Measurements from ENCODE around the gene SPG7. TPM values are rescaled to one million over a fixed set of nuclear protein-coding genes. Genes with fewer than 3 reads are reported as not detected.

Gene SPG7
- total and polyA plus RNA-seq, 2 donors (not counting 1 experiment from before 2014, with no cell fraction given): 35.1 to 107 TPM

DNA sequence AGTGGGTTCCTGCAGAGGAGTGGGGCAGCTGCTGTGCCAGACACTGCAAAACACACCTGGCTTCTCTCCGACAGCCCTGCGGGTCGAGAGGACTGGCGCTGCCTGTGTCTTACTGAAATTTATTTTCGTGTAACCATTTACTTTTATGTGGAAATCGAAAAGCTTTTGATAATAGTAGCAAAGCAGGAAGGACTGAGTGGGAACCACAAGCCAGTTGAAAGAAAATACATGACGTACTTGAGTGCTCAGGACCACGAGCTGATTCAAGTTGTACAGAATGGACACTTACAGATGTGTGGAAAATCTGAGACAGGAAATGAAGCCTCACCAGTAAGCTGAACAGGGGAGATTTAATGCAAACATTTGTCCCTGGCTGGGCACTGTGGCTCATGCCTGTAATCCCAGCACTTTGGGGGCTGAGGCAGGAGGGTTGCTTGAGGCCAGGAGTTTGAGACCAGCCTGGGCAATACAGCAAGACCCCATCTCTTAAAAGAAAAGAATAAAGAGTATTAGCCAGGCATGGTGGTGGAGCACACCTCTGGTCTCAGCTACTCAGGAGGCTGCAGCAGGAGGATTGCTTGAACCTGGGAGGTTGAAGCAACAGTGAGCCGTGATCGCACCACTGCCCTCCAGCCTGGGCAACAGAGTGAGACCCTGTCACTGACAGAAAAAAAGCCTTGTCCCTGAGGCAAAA, 41.0 kb downstream of the SPG7 start:
- no peak overlapping the region for H2AFZ ChIP-seq (ENCODE audit: low read length)
- H3K79me2 ChIP-seq (ENCODE audit: control insufficient read depth, insufficient read depth, low read length): no peaks in the 10 kb centered on the region
- H3K4me1 ChIP-seq (ENCODE audit: control insufficient read depth, extremely low read depth, insufficient read depth, low read length): no peaks in the 10 kb centered on the region
- peaks cover 27% of the 10 kb centered on the region for H3K36me3 ChIP-seq (ENCODE audit: control insufficient read depth, insufficient read depth, low read length)
- H3K9ac ChIP-seq (ENCODE audit: insufficient read depth, low read length): no peak overlapping the region
- no peak overlapping the region for H3K4me2 ChIP-seq (ENCODE audit: extremely low read depth, insufficient read depth, low read length)
- no peak for TF ChIP-seq EZH2 (IDR thresholded peaks at IDR 0.05; ENCODE audit: low read length, missing control alignments)
- TF ChIP-seq, protein P1, sequence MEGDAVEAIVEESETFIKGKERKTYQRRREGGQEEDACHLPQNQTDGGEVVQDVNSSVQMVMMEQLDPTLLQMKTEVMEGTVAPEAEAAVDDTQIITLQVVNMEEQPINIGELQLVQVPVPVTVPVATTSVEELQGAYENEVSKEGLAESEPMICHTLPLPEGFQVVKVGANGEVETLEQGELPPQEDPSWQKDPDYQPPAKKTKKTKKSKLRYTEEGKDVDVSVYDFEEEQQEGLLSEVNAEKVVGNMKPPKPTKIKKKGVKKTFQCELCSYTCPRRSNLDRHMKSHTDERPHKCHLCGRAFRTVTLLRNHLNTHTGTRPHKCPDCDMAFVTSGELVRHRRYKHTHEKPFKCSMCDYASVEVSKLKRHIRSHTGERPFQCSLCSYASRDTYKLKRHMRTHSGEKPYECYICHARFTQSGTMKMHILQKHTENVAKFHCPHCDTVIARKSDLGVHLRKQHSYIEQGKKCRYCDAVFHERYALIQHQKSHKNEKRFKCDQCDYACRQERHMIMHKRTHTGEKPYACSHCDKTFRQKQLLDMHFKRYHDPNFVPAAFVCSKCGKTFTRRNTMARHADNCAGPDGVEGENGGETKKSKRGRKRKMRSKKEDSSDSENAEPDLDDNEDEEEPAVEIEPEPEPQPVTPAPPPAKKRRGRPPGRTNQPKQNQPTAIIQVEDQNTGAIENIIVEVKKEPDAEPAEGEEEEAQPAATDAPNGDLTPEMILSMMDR (conservative IDR thresholded peaks at IDR 0.05 in 1 of 2, IDR thresholded peaks at IDR 0.05 in 1 of 2; ENCODE audit: low read depth in 1 of 2, low read length in 2 of 2): no peak
- no peak for DNase-seq (ENCODE audit: low read depth in 2 of 2)
- no peak overlapping the region for H3K4me3 ChIP-seq (replicated peaks in 1 of 4; ENCODE audit: control extremely low read depth in 1 of 4, insufficient read depth in 1 of 4, low read depth in 3 of 4, low read length in 4 of 4)
- no peaks in the 10 kb centered on the region for H3K9me3 ChIP-seq (ENCODE audit: control insufficient read depth, insufficient read depth, low read depth, low read length)
- H3K27me3 ChIP-seq (ENCODE audit: control insufficient read depth, insufficient read depth, low read length): no peaks in the 10 kb centered on the region
- H4K20me1 ChIP-seq (ENCODE audit: control insufficient read depth, extremely low read depth, insufficient read depth, low read length): no peaks in the 10 kb centered on the region
- H3K27ac ChIP-seq (ENCODE audit: insufficient read depth, low read length): no peak overlapping the region

DNA sequence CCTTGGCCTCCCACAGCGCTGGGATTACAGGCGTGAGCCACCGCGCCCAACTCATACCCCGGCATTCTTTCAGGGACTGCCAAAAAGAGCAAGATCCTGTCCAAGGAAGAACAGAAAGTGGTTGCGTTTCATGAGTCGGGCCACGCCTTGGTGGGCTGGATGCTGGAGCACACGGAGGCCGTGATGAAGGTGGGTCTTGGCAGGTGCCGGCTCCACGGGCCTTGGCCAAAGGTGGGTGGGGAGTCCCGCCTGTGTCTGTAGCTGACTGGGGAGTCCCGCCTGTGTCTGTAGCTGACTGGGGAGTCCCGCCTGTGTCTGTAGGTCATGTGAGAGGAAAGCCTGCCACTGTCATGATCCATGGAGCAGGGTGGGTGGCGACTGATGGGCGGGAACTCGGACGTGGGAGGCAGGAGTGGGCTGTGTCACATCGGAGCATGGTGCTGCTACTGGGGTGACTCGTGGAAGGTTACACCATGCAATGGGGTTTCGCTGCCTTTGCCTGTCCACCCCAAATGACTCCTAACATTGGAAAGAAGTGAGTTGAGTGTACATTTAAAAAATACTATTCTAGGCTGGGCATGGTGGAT, 42.3 kb downstream of the SPG7 start:
- Histone ChIP-seq H3K27ac (ENCODE audit: insufficient read depth, low read length) (no peak overlapping the region), H3K9me3 (ENCODE audit: control insufficient read depth, insufficient read depth, low read depth, low read length) (no peaks in the 10 kb centered on the region), H3K4me3 (replicated peaks in 1 of 4; ENCODE audit: control extremely low read depth in 1 of 4, insufficient read depth in 1 of 4, low read depth in 3 of 4, low read length in 4 of 4) (no peak overlapping the region), H3K27me3 (ENCODE audit: control insufficient read depth, insufficient read depth, low read length) (no peaks in the 10 kb centered on the region), H3K79me2 (ENCODE audit: control insufficient read depth, insufficient read depth, low read length) (no peaks in the 10 kb centered on the region), H3K36me3 (ENCODE audit: control insufficient read depth, insufficient read depth, low read length) (peaks cover 31% of the 10 kb centered on the region), H3K4me1 (ENCODE audit: control insufficient read depth, extremely low read depth, insufficient read depth, low read length) (no peaks in the 10 kb centered on the region), H3K4me2 (ENCODE audit: extremely low read depth, insufficient read depth, low read length) (no peak overlapping the region), H3K9ac (ENCODE audit: insufficient read depth, low read length) (no peak overlapping the region), H2AFZ (ENCODE audit: low read length) (no peak overlapping the region), H4K20me1 (ENCODE audit: control insufficient read depth, extremely low read depth, insufficient read depth, low read length) (no peaks in the 10 kb centered on the region)
- TF ChIP-seq, protein P1 (conservative IDR thresholded peaks at IDR 0.05 in 1 of 2, IDR thresholded peaks at IDR 0.05 in 1 of 2; ENCODE audit: low read depth in 1 of 2, low read length in 2 of 2): no peak
- TF ChIP-seq EZH2 (IDR thresholded peaks at IDR 0.05; ENCODE audit: low read length, missing control alignments): no peak
- DNase-seq (ENCODE audit: low read depth in 2 of 2): no peak

DNA sequence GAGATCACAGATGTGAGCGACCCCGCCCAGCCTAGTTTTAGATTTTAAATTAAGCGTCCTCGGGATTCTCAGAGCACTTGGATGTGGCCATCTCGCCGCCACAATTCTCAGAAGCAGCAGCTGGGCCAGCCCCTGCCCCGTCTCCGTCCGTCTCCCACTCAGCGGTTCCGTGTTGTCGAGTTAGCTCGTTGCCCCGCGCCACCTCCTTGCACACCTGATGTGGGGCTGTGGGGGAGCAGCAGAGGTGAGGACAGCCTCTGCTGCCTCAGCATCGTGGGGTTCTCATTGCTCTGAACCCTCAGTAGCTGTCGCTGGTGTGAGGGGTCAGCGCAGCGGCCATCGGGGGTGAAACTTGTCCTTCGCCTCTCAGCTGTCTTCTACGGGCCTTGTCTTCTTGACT, 44.1 kb downstream of the SPG7 start:
- Histone ChIP-seq H3K9ac (ENCODE audit: insufficient read depth, low read length) (no peak overlapping the region), H3K4me3 (replicated peaks in 1 of 4; ENCODE audit: control extremely low read depth in 1 of 4, insufficient read depth in 1 of 4, low read depth in 3 of 4, low read length in 4 of 4) (no peak overlapping the region), H3K79me2 (ENCODE audit: control insufficient read depth, insufficient read depth, low read length) (no peaks in the 10 kb centered on the region), H2AFZ (ENCODE audit: low read length) (no peak overlapping the region), H4K20me1 (ENCODE audit: control insufficient read depth, extremely low read depth, insufficient read depth, low read length) (no peaks in the 10 kb centered on the region), H3K4me2 (ENCODE audit: extremely low read depth, insufficient read depth, low read length) (no peak overlapping the region), H3K4me1 (ENCODE audit: control insufficient read depth, extremely low read depth, insufficient read depth, low read length) (no peaks in the 10 kb centered on the region), H3K9me3 (ENCODE audit: control insufficient read depth, insufficient read depth, low read depth, low read length) (no peaks in the 10 kb centered on the region), H3K36me3 (ENCODE audit: control insufficient read depth, insufficient read depth, low read length) (peaks cover 36% of the 10 kb centered on the region), H3K27ac (ENCODE audit: insufficient read depth, low read length) (no peak overlapping the region), H3K27me3 (ENCODE audit: control insufficient read depth, insufficient read depth, low read length) (no peaks in the 10 kb centered on the region)
- DNase-seq (ENCODE audit: low read depth in 2 of 2): no peak
- TF ChIP-seq, protein P1 (conservative IDR thresholded peaks at IDR 0.05 in 1 of 2, IDR thresholded peaks at IDR 0.05 in 1 of 2; ENCODE audit: low read depth in 1 of 2, low read length in 2 of 2): no peak
- TF ChIP-seq EZH2 (IDR thresholded peaks at IDR 0.05; ENCODE audit: low read length, missing control alignments): no peak
